HepG2 (cell line): ENCODE data around the gene AFAP1. TPM values are rescaled to one million over a fixed set of nuclear protein-coding genes. Genes with fewer than 3 reads are reported as not detected.

Experiments used
- ATAC-seq: fragments of 200-7000 bp; cut with Tn5 transposase; 3 replicates; pipeline ENCODE4 v1.9.1; 2020; ENCODE audit warnings: mild to moderate bottlenecking, moderate library complexity
- BruUV-seq: library from RNA; stranded (reverse); fragments of 400-500 nt; replicated peaks from 2 replicates; lab custom pipeline; 2021; lab: Mats Ljungman, UMichigan
- CTCF ChIA-PET: fragments of 300-600 bp; formaldehyde crosslinking; extraction: SDS; loops from one replicate; lab custom pipeline; 2021; ENCODE audit warnings: low total read pairs, inconsistent platforms, low intra/inter-chr PET ratio; lab: Yijun Ruan, JAX
- POLR2A ChIA-PET: fragments of 350-600 bp; sonication (Branson Sonifier 250); formaldehyde crosslinking; loops from one replicate; lab custom pipeline; 2020; ENCODE audit warnings: antibody characterized with exemption, inconsistent platforms; lab: Yijun Ruan, JAX
- DNase-seq: peaks from one replicate; pipeline ENCODE4 v3.0.0-alpha.2; 2015; ENCODE audit warnings: low spot score
- FAIRE-seq: peaks from 3 replicates; lab custom pipeline; 2011; peaks lifted over from hg19 to GRCh38; lab: Jason Lieb, UNC
- H2AFZ ChIP-seq: one replicate; pipeline ENCODE4 v1.6.1; 2011; ENCODE audit warnings: low read length, inconsistent platforms
- H3K27ac ChIP-seq: fragments of 300-600 bp; 3 replicates; pipeline ENCODE4 v1.8.0; 2011; ENCODE audit warnings: mixed run types, mild to moderate bottlenecking, mixed read lengths, low read length, inconsistent platforms; ENCODE audit not compliant: insufficient read depth; ENCODE audit errors: extremely low read length
- H3K27me3 ChIP-seq, 2 experiments: fragments of 200-600 bp in 1 of 2; 2 replicates in 1 of 2; 3 replicates in 1 of 2; pipeline versions ENCODE4 v1.6.0 to v1.8.0; 2011; ENCODE audit warnings: low read length in 2 of 2, mild to moderate bottlenecking in 2 of 2, moderate library complexity in 2 of 2, inconsistent platforms in 1 of 2; ENCODE audit not compliant: insufficient read depth in 2 of 2, control insufficient read depth in 1 of 2
- H3K36me3 ChIP-seq, 2 experiments: fragments of 200-600 bp in 1 of 2; replicated peaks in 1 of 2; 2 replicates in 1 of 2; 3 replicates in 1 of 2; pipeline versions ENCODE4 v1.5.1 to v1.8.0; 2011; ENCODE audit warnings: low read length in 2 of 2, inconsistent platforms in 1 of 2; ENCODE audit not compliant: insufficient read depth in 2 of 2, control insufficient read depth in 1 of 2
- H3K4me1 ChIP-seq: 2 replicates; pipeline ENCODE4 v1.5.1; 2012; ENCODE audit warnings: low read length, inconsistent platforms; ENCODE audit not compliant: insufficient read depth
- H3K4me2 ChIP-seq: 2 replicates; pipeline ENCODE4 v1.6.0; 2011; ENCODE audit warnings: low read depth, low read length, inconsistent platforms
- H3K4me3 ChIP-seq, 3 experiments: fragments of 200-600 bp in 1 of 3; sonication (generic), shearing (Covaris generic) in 1 of 3; replicated peaks in 1 of 3; 2 replicates each; pipeline ENCODE4 v1.5.1; 2011 to 2016; ENCODE audit warnings: low read length in 3 of 3, inconsistent platforms in 2 of 3, low read depth in 2 of 3, mild to moderate bottlenecking in 2 of 3, control low read depth in 1 of 3, mixed read lengths in 1 of 3; ENCODE audit not compliant: insufficient read depth in 1 of 3
- H3K79me2 ChIP-seq: one replicate; pipeline ENCODE4 v1.6.1; 2011; ENCODE audit warnings: low read length, inconsistent platforms; ENCODE audit not compliant: insufficient read depth
- H3K9ac ChIP-seq: 2 replicates; pipeline ENCODE4 v1.6.0; 2011; ENCODE audit warnings: mild to moderate bottlenecking, low read depth, low read length, inconsistent platforms; ENCODE audit not compliant: insufficient read depth
- H3K9me3 ChIP-seq: 2 replicates; pipeline ENCODE4 v1.5.1; 2012; ENCODE audit warnings: mild to moderate bottlenecking, low read length
- H4K20me1 ChIP-seq: 2 replicates; pipeline ENCODE4 v1.6.0; 2011; ENCODE audit warnings: inconsistent platforms, mild to moderate bottlenecking, low read length, moderate library complexity; ENCODE audit not compliant: insufficient read depth
- DRAP1 ChIP-seq: IDR thresholded peaks from 2 replicates; pipeline ENCODE4 v1.6.1; 2016; ENCODE audit warnings: missing genetic modification reagents, missing compliant biosample characterization
- ELF3 ChIP-seq: IDR thresholded peaks from 2 replicates; pipeline ENCODE4 v1.6.1; 2016; ENCODE audit warnings: missing genetic modification reagents, missing compliant biosample characterization
- NFE2L1 ChIP-seq: sonication (generic); formaldehyde crosslinking; IDR thresholded peaks from 2 replicates; pipeline ENCODE4 v1.4.0; 2020; ENCODE audit warnings: missing genetic modification reagents, mild to moderate bottlenecking, borderline replicate concordance
- SCMH1 ChIP-seq: sonication (generic); formaldehyde crosslinking; IDR thresholded peaks from 2 replicates; pipeline ENCODE4 v1.9.0; 2021; ENCODE audit warnings: missing genetic modification reagents, mild to moderate bottlenecking, borderline replicate concordance
- SIN3A ChIP-seq: IDR thresholded peaks from 2 replicates; pipeline ENCODE4 v1.6.1; 2011; ENCODE audit warnings: low read depth, mild to moderate bottlenecking, control low read depth, low read length, borderline replicate concordance
- SIX4 ChIP-seq: sonication (generic); formaldehyde crosslinking; IDR thresholded peaks from 2 replicates; pipeline ENCODE4 v1.4.0; 2020; ENCODE audit warnings: missing genetic modification reagents
- XRCC5 ChIP-seq: fragments of 200-400 bp; formaldehyde crosslinking; optimal IDR thresholded peaks from 2 replicates; pipeline ENCODE3; 2017; ENCODE audit warnings: mild to moderate bottlenecking, low read length
- ZNF331 ChIP-seq: sonication (generic); formaldehyde crosslinking; IDR thresholded peaks from 2 replicates; pipeline ENCODE4 v1.4.0; 2020; ENCODE audit warnings: missing genetic modification reagents
- ZNF430 ChIP-seq: sonication (generic); formaldehyde crosslinking; IDR thresholded peaks from 2 replicates; pipeline ENCODE4 v1.9.0; 2021; ENCODE audit warnings: mild to moderate bottlenecking, missing genetic modification reagents
- ZNF563 ChIP-seq: sonication (generic); formaldehyde crosslinking; IDR thresholded peaks from 2 replicates; pipeline ENCODE4 v1.8.0; 2022; ENCODE audit warnings: mild to moderate bottlenecking, moderate library complexity, missing genetic modification reagents
- ZNF841 ChIP-seq: sonication (generic); formaldehyde crosslinking; IDR thresholded peaks from 2 replicates; pipeline ENCODE4 v1.8.1; 2023; ENCODE audit warnings: missing genetic modification reagents, borderline replicate concordance
- WGBS: methylation state at CpG from one replicate; pipeline ENCODE4 v1.1.6; 2017; ENCODE audit warnings: low lambda C conversion rate; 5-methylcytosine and 5-hydroxymethylcytosine counted together
- in situ Hi-C: cut with HindIII; loops from 2 replicates; pipeline ENCODE4 v1.10.0; 2017; ENCODE audit warnings: low pct_unique_long_range_greater_than_20kb; ENCODE audit not compliant: extremely low pct_ligation_motif_present
- intact Hi-C: fragments of 100-400 bp; cut with micrococcal nuclease; formaldehyde crosslinking; loops from one replicate; pipeline ENCODE4 v1.10.0; 2022; ENCODE audit not compliant: unreplicated experiment
- polyA plus RNA-seq, 8 experiments: library from polyadenylated mRNA; depleted of rRNA in 3 of 8; stranded (reverse) in 7 of 8; unstranded in 1 of 8; fragments of >200 nt; fragmentation: Illumina TruSeq in 4 of 8; extraction: Trizol in 4 of 8; gene quantifications; 2 replicates each; pipeline versions ENCODE4 v1.2.1 to v1.2.3, GENCODE V29; 2011 to 2016; ENCODE audit warnings: low read depth in 4 of 8, missing spikeins in 1 of 8, mixed read lengths in 1 of 8; ENCODE audit not compliant: insufficient read depth in 1 of 8
- total RNA-seq, 5 experiments: library from RNA; depleted of rRNA; stranded (reverse); fragments of >200 nt; fragmentation: Illumina TruSeq; extraction: Trizol; gene quantifications; 2 replicates each; pipeline ENCODE4 v1.2.3, GENCODE V29; 2016; ENCODE audit warnings: low read depth in 1 of 5

Gene AFAP1
- total and polyA plus RNA-seq, 2 of the 13 experiments (the other 11 are each of a cell fraction or from before 2014, with no cell fraction given) = 2.5 TPM

- ATAC-seq (no peak), DNase-seq (no peak), FAIRE-seq (no peak)
- no peak for TF ChIP-seq ZNF841 (CRISPR knock-in tag)
- TF ChIP-seq SIN3A = no peak
- no peak for TF ChIP-seq XRCC5
- no peak for TF ChIP-seq DRAP1 (CRISPR knock-in tag)
- TF ChIP-seq ELF3 (CRISPR knock-in tag) = no peak
- TF ChIP-seq ZNF563 (CRISPR knock-in tag) = no peak
- no peak for TF ChIP-seq SIX4
- TF ChIP-seq ZNF430 (CRISPR knock-in tag) = no peak
- TF ChIP-seq ZNF331 = no peak
- TF ChIP-seq NFE2L1 (CRISPR knock-in tag) = no peak
- no peak for TF ChIP-seq SCMH1 (CRISPR knock-in tag)
- peaks cover 28% of the 10 kb centered on the region for H3K4me1 ChIP-seq
- ChIA-PET POLR2A (no interaction called here), CTCF (no interaction called here)
- intact Hi-C loops = no loop called here
- H3K27me3 ChIP-seq = no peaks in the 10 kb centered on the region
- peaks cover 0 to 7% of the 10 kb centered on the region in 2 experiments; a peak in 2 of 5 replicates for H3K36me3 ChIP-seq
- H3K4me2 ChIP-seq = no peak overlapping the region
- H3K9ac ChIP-seq = no peak overlapping the region
- no peak overlapping the region for H2AFZ ChIP-seq
- no peaks in the 10 kb centered on the region for H3K79me2 ChIP-seq
- in situ Hi-C loops = no loop called here
- 84% methylated on average over 9 of the region's 9 CpGs for WGBS
- H3K9me3 ChIP-seq = no peaks in the 10 kb centered on the region
- no peak overlapping the region for H3K4me3 ChIP-seq
- H3K27ac ChIP-seq = no peak overlapping the region
- no peaks in the 10 kb centered on the region for H4K20me1 ChIP-seq
- BruUV-seq = no TSS peak
Observed at GRCh38 chr4:7854216-7854615, 85.4 kb downstream of the AFAP1 start.
